ENCODE measurements around the gene LRRTM4. TPM values are rescaled to one million over a fixed set of nuclear protein-coding genes. Genes with fewer than 3 reads are reported as not detected.

The LRRTM4 gene
- total RNA-seq, 1 donor from 2014 or later: not detected

- intact Hi-C loops (cut with DNase I): no loop called here
These were observed 212.5 kb downstream of the LRRTM4 start for GRCh38 chr2:77309725-77310124.

GRCh38 chr2:77301441-77301840, 220.7 kb downstream of the LRRTM4 start:
- intact Hi-C loops (cut with DNase I): no loop called here
- no peak overlapping the region for H3K27ac ChIP-seq
- H3K4me1 ChIP-seq: no peaks in the 10 kb centered on the region
- no peaks in the 10 kb centered on the region for H3K36me3 ChIP-seq
- TF ChIP-seq, protein P1, sequence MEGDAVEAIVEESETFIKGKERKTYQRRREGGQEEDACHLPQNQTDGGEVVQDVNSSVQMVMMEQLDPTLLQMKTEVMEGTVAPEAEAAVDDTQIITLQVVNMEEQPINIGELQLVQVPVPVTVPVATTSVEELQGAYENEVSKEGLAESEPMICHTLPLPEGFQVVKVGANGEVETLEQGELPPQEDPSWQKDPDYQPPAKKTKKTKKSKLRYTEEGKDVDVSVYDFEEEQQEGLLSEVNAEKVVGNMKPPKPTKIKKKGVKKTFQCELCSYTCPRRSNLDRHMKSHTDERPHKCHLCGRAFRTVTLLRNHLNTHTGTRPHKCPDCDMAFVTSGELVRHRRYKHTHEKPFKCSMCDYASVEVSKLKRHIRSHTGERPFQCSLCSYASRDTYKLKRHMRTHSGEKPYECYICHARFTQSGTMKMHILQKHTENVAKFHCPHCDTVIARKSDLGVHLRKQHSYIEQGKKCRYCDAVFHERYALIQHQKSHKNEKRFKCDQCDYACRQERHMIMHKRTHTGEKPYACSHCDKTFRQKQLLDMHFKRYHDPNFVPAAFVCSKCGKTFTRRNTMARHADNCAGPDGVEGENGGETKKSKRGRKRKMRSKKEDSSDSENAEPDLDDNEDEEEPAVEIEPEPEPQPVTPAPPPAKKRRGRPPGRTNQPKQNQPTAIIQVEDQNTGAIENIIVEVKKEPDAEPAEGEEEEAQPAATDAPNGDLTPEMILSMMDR (IDR thresholded peaks at IDR 0.05): no peak
- H3K4me3 ChIP-seq: no peak overlapping the region
- no peaks in the 10 kb centered on the region for H3K9me3 ChIP-seq
- no peaks in the 10 kb centered on the region for H3K27me3 ChIP-seq
- no peak for DNase-seq (ENCODE audit: low spot score in 2 of 2)

More at GRCh38 chr2:77309725-77310124, 212.5 kb downstream of the LRRTM4 start:
- no peaks in the 10 kb centered on the region for H3K36me3 ChIP-seq
- H3K27ac ChIP-seq: no peak overlapping the region
- no peaks in the 10 kb centered on the region for H3K4me1 ChIP-seq
- H3K4me3 ChIP-seq: no peak overlapping the region
- TF ChIP-seq, protein P1 (IDR thresholded peaks at IDR 0.05): no peak
- no peaks in the 10 kb centered on the region for H3K9me3 ChIP-seq
- no peaks in the 10 kb centered on the region for H3K27me3 ChIP-seq
- DNase-seq (ENCODE audit: low spot score in 2 of 2): no peak

DNA sequence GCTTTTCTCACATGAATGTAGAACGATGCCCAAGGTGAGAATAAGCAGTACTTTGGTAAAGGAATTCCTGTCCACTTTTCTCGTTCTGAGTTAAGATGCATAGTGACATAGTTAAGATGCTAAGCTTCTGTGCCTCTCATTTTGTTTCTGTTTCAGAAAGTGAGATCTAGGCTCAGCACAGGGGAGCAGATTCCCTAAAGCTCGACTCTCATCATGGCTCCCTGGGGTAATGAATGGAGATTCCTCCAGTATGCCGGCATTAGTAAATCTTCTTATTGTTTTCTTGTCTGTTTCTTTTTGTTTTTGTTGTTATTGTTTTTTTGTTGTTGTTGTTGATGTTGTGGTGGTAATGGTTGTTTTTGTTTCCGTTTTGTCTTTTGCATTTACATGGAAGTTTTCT, 225.4 kb downstream of the LRRTM4 start:
- TF ChIP-seq, protein P1 (IDR thresholded peaks at IDR 0.05): no peak
- DNase-seq (ENCODE audit: low spot score in 2 of 2): no peak
- Histone ChIP-seq H3K27me3 (no peaks in the 10 kb centered on the region), H3K4me3 (no peak overlapping the region), H3K9me3 (no peaks in the 10 kb centered on the region), H3K27ac (no peak overlapping the region), H3K4me1 (no peaks in the 10 kb centered on the region), H3K36me3 (no peaks in the 10 kb centered on the region)
- intact Hi-C loops (cut with DNase I): no loop called here

DNA sequence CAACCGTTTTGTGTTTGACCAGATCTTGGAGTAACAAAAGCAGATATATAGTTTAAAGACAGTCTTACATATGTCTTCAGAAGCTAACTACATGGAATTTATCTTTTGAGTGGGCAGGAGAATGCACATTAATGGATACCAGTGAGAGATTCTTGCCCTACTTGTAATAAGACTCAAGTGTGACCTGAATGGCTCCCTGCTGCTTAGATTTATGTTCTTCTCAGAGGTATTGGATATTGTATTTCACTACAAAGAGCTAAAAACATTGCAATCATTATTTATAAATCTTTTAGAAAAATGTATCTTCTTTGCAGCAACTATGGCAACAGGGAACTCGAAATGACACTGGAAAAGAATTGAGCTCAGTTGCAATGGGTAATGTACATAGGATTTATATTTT, 227.7 kb downstream of the LRRTM4 start:
- Histone ChIP-seq H3K9me3 (no peaks in the 10 kb centered on the region), H3K4me3 (no peak overlapping the region), H3K27me3 (no peaks in the 10 kb centered on the region), H3K27ac (no peak overlapping the region), H3K4me1 (no peaks in the 10 kb centered on the region), H3K36me3 (no peaks in the 10 kb centered on the region)
- intact Hi-C loops (cut with DNase I): no loop called here
- DNase-seq (ENCODE audit: low spot score in 2 of 2): no peak
- TF ChIP-seq, protein P1 (IDR thresholded peaks at IDR 0.05): no peak

DNA sequence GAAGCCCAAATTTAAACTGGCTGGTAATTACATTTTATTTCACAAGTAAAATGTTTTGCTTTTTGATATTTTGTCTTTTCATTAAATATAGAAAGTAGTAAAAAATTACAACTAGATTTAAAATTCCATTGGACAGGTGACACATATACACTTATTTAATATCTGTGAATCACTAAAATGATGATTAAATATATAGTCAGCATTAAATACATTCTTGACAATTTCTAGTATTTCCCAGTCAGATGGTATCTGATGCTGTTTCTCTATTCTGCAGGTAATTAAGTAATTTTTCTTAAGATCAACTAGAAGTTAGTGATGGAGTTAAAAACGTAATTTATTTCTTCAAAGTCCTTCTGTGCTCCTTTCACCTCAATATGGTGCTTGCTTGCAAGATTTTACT, 237.8 kb downstream of the LRRTM4 start:
- no peaks in the 10 kb centered on the region for H3K9me3 ChIP-seq
- no peak overlapping the region for H3K27ac ChIP-seq
- TF ChIP-seq, protein P1 (IDR thresholded peaks at IDR 0.05): no peak
- H3K4me3 ChIP-seq: no peak overlapping the region
- intact Hi-C loops (cut with DNase I): no loop called here
- H3K4me1 ChIP-seq: no peaks in the 10 kb centered on the region
- no peak for DNase-seq (ENCODE audit: low spot score in 2 of 2)
- no peaks in the 10 kb centered on the region for H3K27me3 ChIP-seq
- H3K36me3 ChIP-seq: no peaks in the 10 kb centered on the region

DNA sequence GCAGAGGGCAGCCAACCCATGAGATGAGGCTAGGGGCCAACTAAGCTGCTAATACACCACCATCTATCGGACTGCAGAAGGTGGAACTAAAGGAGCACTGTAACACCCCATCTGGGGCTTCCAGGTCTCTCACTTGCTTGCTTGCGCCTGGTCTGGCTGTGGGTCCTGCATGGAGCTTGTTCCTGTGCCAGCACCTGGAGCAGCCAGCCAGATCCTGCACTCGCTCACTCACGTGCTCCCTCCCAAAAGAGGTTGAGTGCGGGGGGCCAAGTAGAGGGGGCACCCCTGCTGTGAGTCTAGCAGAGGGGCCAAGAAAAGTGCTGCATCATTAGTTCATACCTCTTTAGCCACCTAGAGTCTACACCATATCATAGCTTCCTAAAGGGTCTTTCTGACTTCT, 250.9 kb downstream of the LRRTM4 start:
- Histone ChIP-seq H3K9me3 (no peaks in the 10 kb centered on the region), H3K4me1 (no peaks in the 10 kb centered on the region), H3K27me3 (no peaks in the 10 kb centered on the region), H3K4me3 (no peak overlapping the region), H3K27ac (no peak overlapping the region), H3K36me3 (no peaks in the 10 kb centered on the region)
- TF ChIP-seq, protein P1 (IDR thresholded peaks at IDR 0.05): no peak
- DNase-seq (ENCODE audit: low spot score in 2 of 2): no peak
- intact Hi-C loops (cut with DNase I): no loop called here
